ENCODE results near the gene SALL3. TPM values are rescaled to one million over a fixed set of nuclear protein-coding genes. Genes with fewer than 3 reads are reported as not detected.

Gene SALL3
- total RNA-seq, 1 donor from 2014 or later: not detected

Other genes starting within 250 kb of the SALL3 start
- 19.8 and 29.0 TPM in 2 replicates for gene ATP9B, start 89.6 kb downstream of the SALL3 start, total RNA-seq